ENCODE measurements around the gene MYO16. TPM values are rescaled to one million over a fixed set of nuclear protein-coding genes. Genes with fewer than 3 reads are reported as not detected.

Gene MYO16
- total and polyA plus RNA-seq, 2 of the 4 experiments (the other 2 are of a cell fraction): under 0.01 to 0.03 TPM

- WGBS, 2 experiments (ENCODE audit: extremely low coverage in 2 of 2, insufficient read length in 1 of 2): no CpG with 5 or more reads among the region's 6 CpGs
- Histone ChIP-seq H3K27me3 (ENCODE audit: control insufficient read depth, insufficient read depth, low read length) (peaks cover 4% of the 10 kb centered on the region), H2AFZ (replicated peaks; ENCODE audit: low read length, poor library complexity) (no peak overlapping the region), H3K27ac (ENCODE audit: insufficient read depth, low read length) (no peak overlapping the region), H3K4me3 (ENCODE audit: insufficient read depth, low read depth, low read length) (no peak overlapping the region), H3K56ac (ENCODE audit: extremely low read depth, insufficient read depth, low read length) (no peak overlapping the region), H2AK5ac (ENCODE audit: low read depth, low read length) (no peak overlapping the region), H3K4me2 (ENCODE audit: low read depth, low read length) (no peak overlapping the region), H3K18ac (ENCODE audit: low read depth, low read length) (no peak overlapping the region), H2BK120ac (ENCODE audit: low read depth, low read length) (no peak overlapping the region), H2BK5ac (ENCODE audit: low read depth, low read length, poor library complexity, severe bottlenecking) (no peak overlapping the region), H3K9me1 (ENCODE audit: insufficient read depth, low read length) (no peaks in the 10 kb centered on the region; the same call in 1 of the 2 replicates), H3K23ac (ENCODE audit: low read depth, low read length) (no peak overlapping the region), H3K9me3 (ENCODE audit: control insufficient read depth, insufficient read depth, low read length) (no peaks in the 10 kb centered on the region; the same call in 1 of the 2 replicates), H4K5ac (ENCODE audit: low read depth, low read length) (no peak overlapping the region), H3K79me1 (ENCODE audit: low read depth in 1 of 2, low read length in 2 of 2) (no peaks in the 10 kb centered on the region), H4K91ac (ENCODE audit: insufficient read depth, low read depth, low read length) (no peak overlapping the region), H3K4me1 (ENCODE audit: control insufficient read depth, insufficient read depth, low read length) (no peaks in the 10 kb centered on the region), H2BK15ac (ENCODE audit: low read depth, low read length) (no peak overlapping the region), H3K9ac (ENCODE audit: low read depth, low read length) (no peak overlapping the region), H4K8ac (ENCODE audit: low read depth in 2 of 2, low read length in 2 of 2) (no peak overlapping the region), H2AK9ac (replicated peaks; ENCODE audit: low read depth, low read length, poor library complexity) (no peak overlapping the region), H3K4ac (ENCODE audit: low read depth, low read length) (no peak overlapping the region), H3K36me3 (ENCODE audit: control insufficient read depth, insufficient read depth, low read length) (no peaks in the 10 kb centered on the region), H2BK20ac (ENCODE audit: low read depth, low read length) (no peak overlapping the region), H4K20me1 (ENCODE audit: insufficient read depth, low read length) (no peaks in the 10 kb centered on the region), H3K14ac (replicated peaks; ENCODE audit: low read depth, low read length) (no peak overlapping the region)
- TF ChIP-seq POLR2A (IDR thresholded peaks at IDR 0.05; ENCODE audit: low read depth, low read length) (no peak), RAD21 (IDR thresholded peaks at IDR 0.05; ENCODE audit: low read length) (no peak), BHLHE40 (IDR thresholded peaks at IDR 0.05; ENCODE audit: low read depth, low read length) (no peak), MAZ (IDR thresholded peaks at IDR 0.05; ENCODE audit: borderline replicate concordance, low read depth, low read length) (no peak), RFX5 (IDR thresholded peaks at IDR 0.05; ENCODE audit: low read depth, low read length) (no peak), MAFK (IDR thresholded peaks at IDR 0.05; ENCODE audit: low read depth, low read length) (no peak), USF2 (IDR thresholded peaks at IDR 0.05; ENCODE audit: low read depth, low read length) (no peak), ELK1 (IDR thresholded peaks at IDR 0.05; ENCODE audit: borderline replicate concordance, low read depth, low read length) (no peak), RCOR1 (IDR thresholded peaks at IDR 0.05; ENCODE audit: insufficient replicate concordance, low read length) (no peak), SMC3 (IDR thresholded peaks at IDR 0.05; ENCODE audit: low read depth, low read length) (no peak), CTCF (conservative IDR thresholded peaks at IDR 0.05; ENCODE audit: low read depth, low read length) (no peak), CHD1 (IDR thresholded peaks at IDR 0.05; ENCODE audit: low read depth, low read length) (no peak), MXI1 (IDR thresholded peaks at IDR 0.05; ENCODE audit: borderline replicate concordance, low read depth, low read length) (no peak), CEBPB (IDR thresholded peaks at IDR 0.05; ENCODE audit: low read depth, low read length) (no peak), NFE2L2 (IDR thresholded peaks at IDR 0.05; ENCODE audit: low read depth, low read length) (no peak), FOS (IDR thresholded peaks at IDR 0.05; ENCODE audit: low read depth, low read length) (no peak)
- no TSS peak for BruUV-seq (replicated peaks)
- dilution Hi-C loops (cut with HindIII; ENCODE audit: low sequenced_read_pairs, unreplicated experiment) (no loop called here), in situ Hi-C loops (cut with MboI; ENCODE audit: low sequenced_read_pairs) (no loop called here), intact Hi-C loops (cut with micrococcal nuclease) (no loop called here)
- ATAC-seq (ENCODE audit: low read depth) (no peak), DNase-seq (no peak)
- POLR2A ChIA-PET (ENCODE audit: unreplicated experiment): no interaction called here
- CTCF ChIA-PET: no interaction called here
These were observed 44.9 kb downstream of the MYO16 start for GRCh38 chr13:108674346-108674745.
